ENCODE data around the gene CAMKK1.

CAMKK1 gene

GRCh38 chr17:3917391-3917931, 24.6 kb upstream of the CAMKK1 start:
- DNase-seq: no peak

- no peak for DNase-seq
These were observed 24.0 kb upstream of the CAMKK1 start for GRCh38 chr17:3916825-3917224.

- no peak for DNase-seq
These were observed 23.3 kb upstream of the CAMKK1 start, which contains the start of gene P2RX1 for GRCh38 chr17:3915995-3916696. TSS of gene P2RX1 (minus strand) at chr17:3916465. CDS start at chr17:3916225, 240 bp downstream.

- no peak for DNase-seq
These were observed 22.7 kb upstream of the CAMKK1 start for GRCh38 chr17:3915581-3915994.

GRCh38 chr17:3914312-3914670, 21.4 kb upstream of the CAMKK1 start:
- no peak for DNase-seq

GRCh38 chr17:3913531-3914311, 20.9 kb upstream of the CAMKK1 start:
- DNase-seq: peak; percentile 76

GRCh38 chr17:3912827-3913226, 20.0 kb upstream of the CAMKK1 start:
- no peak for DNase-seq

GRCh38 chr17:3911271-3912053, 18.6 kb upstream of the CAMKK1 start:
- DNase-seq: peak; percentile 62

- DNase-seq: no peak
These were observed 17.8 kb upstream of the CAMKK1 start for GRCh38 chr17:3910420-3911270.

- DNase-seq: no peak
These were observed 16.4 kb upstream of the CAMKK1 start for GRCh38 chr17:3909257-3909656.

- DNase-seq: no peak
These were observed 14.8 kb upstream of the CAMKK1 start for GRCh38 chr17:3907483-3908216.

- no peak for DNase-seq
These were observed 14.0 kb upstream of the CAMKK1 start for GRCh38 chr17:3906881-3907280.

- no peak for DNase-seq
These were observed 12.2 kb upstream of the CAMKK1 start for GRCh38 chr17:3905017-3905520.

GRCh38 chr17:3904501-3904900, 11.6 kb upstream of the CAMKK1 start:
- no peak for DNase-seq

GRCh38 chr17:3903881-3904290, 11.0 kb upstream of the CAMKK1 start:
- no peak for DNase-seq

- no peak for DNase-seq
These were observed 10.4 kb upstream of the CAMKK1 start for GRCh38 chr17:3903051-3903825.

GRCh38 chr17:3900646-3901045, 7.8 kb upstream of the CAMKK1 start:
- no peak for DNase-seq

- no peak for DNase-seq
These were observed 4.9 kb upstream of the CAMKK1 start for GRCh38 chr17:3897731-3898130.

- no peak for DNase-seq
These were observed 4.0 kb upstream of the CAMKK1 start for GRCh38 chr17:3896968-3897235.

- no peak for DNase-seq
These were observed 3.5 kb upstream of the CAMKK1 start for GRCh38 chr17:3896108-3896967.
